KG1 (cell line): ENCODE results near the gene PLB1.

Source experiments
- DNase-seq: peaks from one replicate; lab custom pipeline; 2025; lab: John Stamatoyannopoulos, UW

The PLB1 gene

GRCh38 chr2:28628987-28629386 lies 133.1 kb downstream of the PLB1 start:
- no peak for DNase-seq

GRCh38 chr2:28629910-28630309 lies 134.1 kb downstream of the PLB1 start:
- no peak for DNase-seq

GRCh38 chr2:28630341-28630740 lies 134.5 kb downstream of the PLB1 start:
- DNase-seq, result no peak

GRCh38 chr2:28631514-28632206 lies 135.8 kb downstream of the PLB1 start:
- no peak for DNase-seq

GRCh38 chr2:28632791-28633190 lies 136.9 kb downstream of the PLB1 start:
- DNase-seq, result no peak

- DNase-seq, result no peak
Observed at GRCh38 chr2:28633204-28633603, 137.3 kb downstream of the PLB1 start.

GRCh38 chr2:28633746-28634145 lies 137.9 kb downstream of the PLB1 start:
- DNase-seq, result no peak

- DNase-seq, result no peak
Observed at GRCh38 chr2:28635191-28635611, 139.3 kb downstream of the PLB1 start.

- no peak for DNase-seq
Observed at GRCh38 chr2:28636491-28636890, 140.6 kb downstream of the PLB1 start.

- DNase-seq, result no peak
Observed at GRCh38 chr2:28637066-28638047, 141.5 kb downstream of the PLB1 start.

GRCh38 chr2:28638102-28638501 lies 142.2 kb downstream of the PLB1 start:
- DNase-seq, result no peak

- no peak for DNase-seq
Observed at GRCh38 chr2:28639092-28639691, 143.3 kb downstream of the PLB1 start.

GRCh38 chr2:28639836-28640235 lies 144.0 kb downstream of the PLB1 start:
- DNase-seq, result no peak

- no peak for DNase-seq
Observed at GRCh38 chr2:28640260-28640907, 144.5 kb downstream of the PLB1 start.

GRCh38 chr2:28640908-28641300 lies 145.0 kb downstream of the PLB1 start:
- DNase-seq, result no peak

GRCh38 chr2:28642796-28643195 lies 146.9 kb downstream of the PLB1 start:
- no peak for DNase-seq

- DNase-seq, result no peak
Observed at GRCh38 chr2:28643327-28643726, 147.5 kb downstream of the PLB1 start.

- DNase-seq, result no peak
Observed at GRCh38 chr2:28643911-28644334, 148.1 kb downstream of the PLB1 start.

GRCh38 chr2:28644760-28645159 lies 148.9 kb downstream of the PLB1 start:
- DNase-seq, result no peak

- DNase-seq, result no peak
Observed at GRCh38 chr2:28645553-28645952, 149.7 kb downstream of the PLB1 start.

GRCh38 chr2:28647682-28648081 lies 151.8 kb downstream of the PLB1 start:
- DNase-seq, result no peak

- no peak for DNase-seq
Observed at GRCh38 chr2:28648147-28648546, 152.3 kb downstream of the PLB1 start.
